ENCODE data around the gene PRKAG2. TPM values are rescaled to one million over a fixed set of nuclear protein-coding genes. Genes with fewer than 3 reads are reported as not detected.

The PRKAG2 gene
- total RNA-seq, 4 donors from 2014 or later: 25.1 to 57.8 (median 46.7) TPM

DNA sequence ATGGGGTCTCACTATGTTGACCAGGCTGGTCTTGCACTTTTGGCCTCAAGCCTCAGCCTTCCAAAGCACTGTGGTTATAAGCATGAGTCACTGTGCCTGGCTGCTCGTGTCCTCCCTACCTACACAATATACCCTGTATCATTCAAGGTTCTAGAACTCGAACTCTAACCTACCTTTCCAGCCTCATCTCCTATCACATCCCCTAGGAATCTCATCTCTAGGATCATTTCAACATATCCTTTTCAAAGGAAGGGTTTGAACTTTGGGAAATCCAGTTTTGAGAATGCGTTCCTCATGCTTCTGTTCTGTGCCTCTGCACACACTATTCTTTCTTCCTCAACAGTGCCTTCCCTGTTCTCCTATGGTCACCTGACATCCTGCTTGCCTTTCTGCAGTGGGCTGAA is 269.4 kb downstream of the PRKAG2 start:
- Histone ChIP-seq H3K4me1 (peaks cover 0 to 22% (median 12%) of the 10 kb centered on the region in 4 donors), H3K36me3 (no peaks in the 10 kb centered on the region), H3K9me3 (no peaks in the 10 kb centered on the region), H3K27ac (peak overlapping the region; percentile 15 to 58 (median 42)), H3K27me3 (no peaks in the 10 kb centered on the region), H3K4me3 (no peak overlapping the region)
- no peak for DNase-seq
- no peak for TF ChIP-seq POLR2A (IDR thresholded peaks at IDR 0.05)
- no peak for TF ChIP-seq EP300 (IDR thresholded peaks at IDR 0.05; ENCODE audit: low read depth)
- no peak for TF ChIP-seq POLR2AphosphoS5 (IDR thresholded peaks at IDR 0.05)
- TF ChIP-seq, protein P1, sequence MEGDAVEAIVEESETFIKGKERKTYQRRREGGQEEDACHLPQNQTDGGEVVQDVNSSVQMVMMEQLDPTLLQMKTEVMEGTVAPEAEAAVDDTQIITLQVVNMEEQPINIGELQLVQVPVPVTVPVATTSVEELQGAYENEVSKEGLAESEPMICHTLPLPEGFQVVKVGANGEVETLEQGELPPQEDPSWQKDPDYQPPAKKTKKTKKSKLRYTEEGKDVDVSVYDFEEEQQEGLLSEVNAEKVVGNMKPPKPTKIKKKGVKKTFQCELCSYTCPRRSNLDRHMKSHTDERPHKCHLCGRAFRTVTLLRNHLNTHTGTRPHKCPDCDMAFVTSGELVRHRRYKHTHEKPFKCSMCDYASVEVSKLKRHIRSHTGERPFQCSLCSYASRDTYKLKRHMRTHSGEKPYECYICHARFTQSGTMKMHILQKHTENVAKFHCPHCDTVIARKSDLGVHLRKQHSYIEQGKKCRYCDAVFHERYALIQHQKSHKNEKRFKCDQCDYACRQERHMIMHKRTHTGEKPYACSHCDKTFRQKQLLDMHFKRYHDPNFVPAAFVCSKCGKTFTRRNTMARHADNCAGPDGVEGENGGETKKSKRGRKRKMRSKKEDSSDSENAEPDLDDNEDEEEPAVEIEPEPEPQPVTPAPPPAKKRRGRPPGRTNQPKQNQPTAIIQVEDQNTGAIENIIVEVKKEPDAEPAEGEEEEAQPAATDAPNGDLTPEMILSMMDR (IDR thresholded peaks at IDR 0.05): no peak
- intact Hi-C loops (cut with DNase I; ENCODE audit: low total_unique reads) (no loop called here), in situ Hi-C loops (cut with MboI; ENCODE audit: low pct_ligation_motif_present in 1 of 4, low pct_unique_long_range_greater_than_20kb in 1 of 4, low sequenced_read_pairs in 3 of 4) (no loop called here)
- 67 to 72% methylated on average over 3 of the region's 3 CpGs for WGBS, 2 donors (ENCODE audit: low coverage in 1 of 2)

DNA sequence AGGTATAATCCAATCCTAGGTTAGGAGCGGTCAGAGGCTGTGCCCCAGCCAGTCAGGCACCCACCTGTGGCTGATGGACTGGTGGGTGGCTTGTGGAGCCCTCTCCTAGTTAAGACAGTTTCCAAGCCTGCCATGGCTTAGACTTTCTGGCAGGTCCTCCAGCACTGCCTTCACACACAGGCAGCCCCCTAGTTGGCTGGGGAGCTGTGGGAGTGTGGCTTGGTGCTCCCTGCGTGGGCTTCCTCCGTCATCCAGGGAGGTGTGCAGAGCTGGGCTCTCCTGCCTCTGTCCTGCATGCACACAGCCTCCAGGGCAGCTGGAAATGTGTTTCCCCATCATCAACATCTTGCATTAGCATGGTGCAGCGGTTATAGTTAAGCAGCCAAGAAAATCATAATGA is 273.0 kb downstream of the PRKAG2 start:
- H3K4me3 ChIP-seq: no peak overlapping the region
- intact Hi-C loops (cut with DNase I; ENCODE audit: low total_unique reads): no loop called here
- TF ChIP-seq EP300 (IDR thresholded peaks at IDR 0.05; ENCODE audit: low read depth): no peak
- TF ChIP-seq POLR2AphosphoS5 (IDR thresholded peaks at IDR 0.05): no peak
- TF ChIP-seq, protein P1 (IDR thresholded peaks at IDR 0.05): no peak
- no peak for TF ChIP-seq POLR2A (IDR thresholded peaks at IDR 0.05)
- no peaks in the 10 kb centered on the region for H3K9me3 ChIP-seq
- H3K36me3 ChIP-seq: no peaks in the 10 kb centered on the region
- in situ Hi-C loops (cut with MboI; ENCODE audit: low pct_ligation_motif_present in 1 of 4, low pct_unique_long_range_greater_than_20kb in 1 of 4, low sequenced_read_pairs in 3 of 4): no loop called here
- WGBS, 2 donors (ENCODE audit: low coverage in 1 of 2): 97% methylated on average over 4 of the region's 4 CpGs; no CpG with 5 or more reads in 1 of the 2 donors
- DNase-seq: no peak
- H3K4me1 ChIP-seq: peaks cover 0 to 30% (median 25%) of the 10 kb centered on the region in 4 donors
- no peak overlapping the region for H3K27ac ChIP-seq
- H3K27me3 ChIP-seq: no peaks in the 10 kb centered on the region

DNA sequence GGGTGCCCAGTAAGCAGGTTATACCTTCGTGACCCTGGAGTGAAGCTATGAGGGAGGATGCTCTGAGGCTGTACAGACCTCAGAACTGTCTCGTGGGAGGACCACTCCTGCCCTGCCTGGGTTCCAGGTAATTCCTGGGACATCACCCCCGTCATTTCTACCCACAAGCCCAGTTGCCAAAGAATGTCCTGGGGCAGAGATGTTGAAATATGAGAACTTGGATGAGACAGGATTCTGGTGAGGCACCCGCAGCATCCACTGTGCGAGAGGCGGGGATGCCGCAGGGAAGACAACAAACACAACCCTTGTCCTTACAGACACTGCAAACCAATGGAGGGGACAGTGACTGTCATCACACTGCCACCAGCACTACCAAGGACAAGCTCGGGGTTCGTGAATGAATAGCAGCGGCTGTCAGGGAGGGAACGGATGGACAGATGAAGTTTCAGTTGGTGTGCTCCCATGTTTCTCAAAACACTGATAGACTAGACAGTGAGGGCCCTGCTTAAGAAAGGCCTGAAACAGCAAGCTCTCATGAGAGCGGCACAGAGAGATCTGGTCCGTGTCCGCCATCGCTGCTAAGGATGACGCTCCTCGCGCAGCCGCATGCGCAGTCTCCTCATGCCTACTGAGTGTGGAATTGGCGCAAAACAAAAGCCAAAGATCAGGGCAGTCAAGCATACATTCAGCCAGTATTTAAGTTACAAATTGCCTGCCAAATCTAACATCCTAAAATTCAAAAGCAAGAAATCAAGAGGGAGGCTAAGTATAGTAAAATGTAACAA is 275.2 kb downstream of the PRKAG2 start:
- 96 to 97% methylated on average over 14 to 21 of the region's 21 CpGs for WGBS, 2 donors (ENCODE audit: low coverage in 1 of 2)

DNA sequence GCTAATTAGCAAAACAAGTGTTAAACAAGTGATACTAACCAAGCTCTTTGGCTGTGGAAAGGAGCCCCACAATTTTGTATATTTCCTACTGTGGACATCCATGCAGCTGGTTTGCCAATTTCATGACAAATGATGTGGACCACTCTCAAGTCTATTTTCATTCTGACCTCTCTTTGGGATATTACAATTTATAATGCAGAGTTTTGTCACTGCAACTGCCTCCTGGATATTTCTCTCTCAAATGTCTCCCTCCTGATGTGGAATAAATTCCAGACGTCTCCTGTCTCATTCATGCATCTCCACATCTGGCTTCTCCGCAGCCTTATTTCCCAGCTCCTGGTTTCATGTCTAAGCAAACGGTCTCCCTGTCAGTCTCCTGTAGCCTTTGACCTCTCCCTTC is 276.6 kb downstream of the PRKAG2 start:
- intact Hi-C loops (cut with DNase I; ENCODE audit: low total_unique reads) (no loop called here), in situ Hi-C loops (cut with MboI; ENCODE audit: low pct_ligation_motif_present in 1 of 4, low pct_unique_long_range_greater_than_20kb in 1 of 4, low sequenced_read_pairs in 3 of 4) (no loop called here)
- no peaks in the 10 kb centered on the region for H3K27me3 ChIP-seq
- TF ChIP-seq EP300 (IDR thresholded peaks at IDR 0.05; ENCODE audit: low read depth) (no peak), POLR2AphosphoS5 (IDR thresholded peaks at IDR 0.05) (no peak)
- TF ChIP-seq, protein P1 (IDR thresholded peaks at IDR 0.05): no peak
- no peaks in the 10 kb centered on the region for H3K36me3 ChIP-seq
- H3K4me1 ChIP-seq: peaks cover 0 to 22% (median 17%) of the 10 kb centered on the region in 4 donors
- peak overlapping the region; percentile 20 to 87 (median 79) for H3K27ac ChIP-seq
- H3K9me3 ChIP-seq: no peaks in the 10 kb centered on the region
- WGBS, 2 donors (ENCODE audit: low coverage in 1 of 2): 77 to 83% methylated on average over 3 of the region's 3 CpGs
- no peak for DNase-seq
- no peak overlapping the region for H3K4me3 ChIP-seq

More for the DNA sequence above, 275.2 kb downstream of the PRKAG2 start:
- H3K4me3 ChIP-seq: no peak overlapping the region
- no peaks in the 10 kb centered on the region for H3K9me3 ChIP-seq
- intact Hi-C loops (cut with DNase I; ENCODE audit: low total_unique reads) (no loop called here), in situ Hi-C loops (cut with MboI; ENCODE audit: low pct_ligation_motif_present in 1 of 4, low pct_unique_long_range_greater_than_20kb in 1 of 4, low sequenced_read_pairs in 3 of 4) (no loop called here)
- no peaks in the 10 kb centered on the region for H3K36me3 ChIP-seq
- no peak overlapping the region for H3K27ac ChIP-seq
- H3K27me3 ChIP-seq: no peaks in the 10 kb centered on the region
- peaks cover 0 to 13% (median 12%) of the 10 kb centered on the region in 4 donors for H3K4me1 ChIP-seq
- TF ChIP-seq POLR2A (IDR thresholded peaks at IDR 0.05): no peak
- TF ChIP-seq EP300 (IDR thresholded peaks at IDR 0.05; ENCODE audit: low read depth): no peak
- TF ChIP-seq, protein P1 (IDR thresholded peaks at IDR 0.05): no peak
- no peak for TF ChIP-seq POLR2AphosphoS5 (IDR thresholded peaks at IDR 0.05)
- DNase-seq: no peak

Data from transverse colon (tissue), 4 donors.